Smooth muscle cell of the coronary artery (primary cell): ENCODE results near the gene NOX5. TPM values are rescaled to one million over a fixed set of nuclear protein-coding genes. Genes with fewer than 3 reads are reported as not detected.

Experiments
- total RNA-seq: library from RNA; depleted of rRNA; stranded (reverse); fragments of >200 nt; gene quantifications from 2 replicates; pipeline ENCODE4 v1.2.3, GENCODE V29; 2014; ENCODE audit warnings: low replicate concordance

Gene NOX5
- total RNA-seq = 0.08 and 0.12 TPM in 2 replicates

DNA sequence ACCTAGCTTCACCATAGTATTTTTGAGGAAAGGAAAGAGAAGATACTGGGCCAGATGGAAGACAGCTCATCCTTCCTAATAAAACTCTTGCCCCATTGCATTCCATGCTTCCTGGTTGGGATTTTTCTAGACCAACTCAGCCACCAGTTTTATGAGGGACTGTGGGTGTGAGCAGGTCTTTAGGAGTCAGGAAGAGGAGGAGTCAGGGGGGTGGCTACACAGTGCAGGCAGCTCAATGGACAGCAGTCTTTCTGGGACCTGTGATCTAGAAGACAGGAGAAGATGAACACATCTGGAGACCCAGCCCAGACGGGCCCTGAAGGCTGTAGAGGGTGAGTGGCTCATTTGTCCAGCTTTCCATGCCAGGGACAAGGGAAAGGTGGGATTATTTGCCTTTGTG lies at the start of gene NOX5:
Gene NOX5 (plus strand): TSS at position 242 of the 400 bp plus-strand sequence. CDS start 41 bp downstream, at position 283.

Other genes starting within 250 kb of the NOX5 start
- gene ANP32A, start 193.8 kb upstream of the NOX5 start, total RNA-seq = 49.6 and 50.9 TPM in 2 replicates
- 0.59 and 5.1 TPM in 2 replicates for gene SPESP1, start 84.2 kb upstream of the NOX5 start, total RNA-seq
- gene GLCE, start 145.9 kb downstream of the NOX5 start, total RNA-seq = 8.0 and 13.3 TPM in 2 replicates